B cell (primary cell): ENCODE measurements around the gene ANKFY1. TPM values are rescaled to one million over a fixed set of nuclear protein-coding genes. Genes with fewer than 3 reads are reported as not detected.

ENCODE experiments used
- ATAC-seq: fragments of 200-7000 bp; cut with Tn5 transposase; one replicate; pipeline ENCODE4 v1.10.0; 2021; ENCODE audit warnings: low read depth, mild to moderate bottlenecking, moderate number of reproducible peaks, moderate library complexity
- CTCF ChIA-PET: fragments of 350-600 bp; sonication (Branson Sonifier 250); formaldehyde crosslinking; loops from one replicate; lab custom pipeline; 2021; ENCODE audit warnings: antibody characterized with exemption, inconsistent platforms; lab: Charles Lee
- POLR2A ChIA-PET: fragments of 350-600 bp; sonication (Branson Sonifier 250); formaldehyde crosslinking; loops from one replicate; lab custom pipeline; 2021; ENCODE audit warnings: antibody characterized with exemption; lab: Charles Lee
- DNase-seq: peaks from one replicate; pipeline ENCODE4 v3.0.0; 2013
- H2AFZ ChIP-seq: 2 replicates; pipeline ENCODE4 v1.6.1; 2012; ENCODE audit warnings: mild to moderate bottlenecking, low read depth, low read length; ENCODE audit not compliant: insufficient read depth, poor library complexity, severe bottlenecking
- H3K27ac ChIP-seq, 2 donors: 1 replicate in 1 of 2; 2 replicates in 1 of 2; pipeline ENCODE4 v1.5.1; 2012 to 2013; ENCODE audit warnings: low read length in 2 of 2, mild to moderate bottlenecking in 2 of 2, moderate library complexity in 1 of 2
- H3K27me3 ChIP-seq, 4 experiments: fragments of 200-600 bp in 1 of 4; sonication (generic) in 1 of 4; replicated peaks in 1 of 4; 1 replicate in 2 of 4; 2 replicates in 2 of 4; pipeline versions ENCODE4 v1.6.1 to v1.7.0; 2013 to 2016; ENCODE audit warnings: low read length in 3 of 4, mild to moderate bottlenecking in 2 of 4, mixed read lengths in 1 of 4, moderate library complexity in 1 of 4; ENCODE audit not compliant: insufficient read depth in 4 of 4, control insufficient read depth in 3 of 4; ENCODE audit errors: control extremely low read depth in 1 of 4
- H3K36me3 ChIP-seq, 2 experiments: replicated peaks in 1 of 2; 1 replicate in 1 of 2; 2 replicates in 1 of 2; pipeline versions ENCODE4 v1.6.1 to v1.7.1; 2013; ENCODE audit warnings: low read length in 1 of 2; ENCODE audit not compliant: insufficient read depth in 2 of 2, control insufficient read depth in 1 of 2; ENCODE audit errors: control extremely low read depth in 1 of 2, extremely low read depth in 1 of 2
- H3K4me1 ChIP-seq, 2 donors: fragments of 200-600 bp in 1 of 2; sonication (generic) in 1 of 2; 1 replicate in 1 of 2; 2 replicates in 1 of 2; pipeline versions ENCODE4 v1.5.1 to v1.6.1; 2013 to 2017; ENCODE audit warnings: low read length in 2 of 2; ENCODE audit not compliant: control insufficient read depth in 2 of 2, insufficient read depth in 2 of 2
- H3K4me2 ChIP-seq: replicated peaks from 2 replicates; pipeline ENCODE3; 2012; ENCODE audit warnings: mild to moderate bottlenecking, low read depth, low read length; ENCODE audit not compliant: poor library complexity, severe bottlenecking
- H3K4me3 ChIP-seq, 5 experiments: fragments of 200-600 bp in 1 of 5; sonication (generic) in 1 of 5; 1 replicate in 3 of 5; 2 replicates in 2 of 5; pipeline versions ENCODE4 v1.5.1 to v1.7.0; 2011 to 2016; ENCODE audit warnings: low read length in 4 of 5, mild to moderate bottlenecking in 4 of 5, low read depth in 2 of 5, control low read depth in 1 of 5, moderate library complexity in 1 of 5; ENCODE audit not compliant: insufficient read depth in 1 of 5; ENCODE audit errors: control extremely low read depth in 1 of 5, extremely low read depth in 1 of 5
- H3K79me2 ChIP-seq: fragments of 200-600 bp; sonication (generic); one replicate; pipeline ENCODE4 v1.6.0; 2016; ENCODE audit warnings: low read length; ENCODE audit not compliant: control insufficient read depth, insufficient read depth
- H3K9ac ChIP-seq: fragments of 200-600 bp; sonication (generic); 2 replicates; pipeline ENCODE4 v1.6.1; 2017; ENCODE audit warnings: mild to moderate bottlenecking, low read length, moderate library complexity
- H3K9me3 ChIP-seq, 3 donors: one replicate each; pipeline versions ENCODE4 v1.6.1 to v1.7.1; 2013; ENCODE audit warnings: low read length in 2 of 3; ENCODE audit not compliant: control insufficient read depth in 2 of 3, insufficient read depth in 1 of 3; ENCODE audit errors: control extremely low read depth in 1 of 3
- H4K20me1 ChIP-seq: 2 replicates; pipeline ENCODE4 v1.6.0; 2012; ENCODE audit warnings: mild to moderate bottlenecking, low read length; ENCODE audit not compliant: insufficient read depth, control insufficient read depth, poor library complexity, severe bottlenecking
- H3K27ac Mint-ChIP-seq: one replicate; pipeline ENCODE4 v1.8.0; 2021; ENCODE audit warnings: mixed read lengths
- H3K27me3 Mint-ChIP-seq: one replicate; pipeline ENCODE4 v1.8.0; 2021; ENCODE audit warnings: mixed read lengths
- H3K4me1 Mint-ChIP-seq: one replicate; pipeline ENCODE4 v1.8.0; 2021; ENCODE audit warnings: mixed read lengths
- H3K4me3 Mint-ChIP-seq: one replicate; pipeline ENCODE4 v1.8.0; 2021; ENCODE audit warnings: mixed read lengths
- H3K9me3 Mint-ChIP-seq: one replicate; pipeline ENCODE4 v1.8.0; 2022; ENCODE audit warnings: mixed read lengths; ENCODE audit not compliant: insufficient read depth
- EZH2 ChIP-seq: IDR thresholded peaks from 2 replicates; pipeline ENCODE4 v1.6.1; 2012; ENCODE audit warnings: borderline replicate concordance, low read depth, mild to moderate bottlenecking, moderate library complexity, low read length; ENCODE audit not compliant: insufficient read depth, poor library complexity, severe bottlenecking
- WGBS: methylation state at CpG from one replicate; pipeline ENCODE4 v1.1.5; 2013; ENCODE audit warnings: missing lambda C conversion rate; ENCODE audit not compliant: insufficient coverage; 5-methylcytosine and 5-hydroxymethylcytosine counted together
- intact Hi-C: fragments of 100-400 bp; cut with micrococcal nuclease; formaldehyde crosslinking; loops from one replicate; pipeline ENCODE4 v1.10.0; 2022
- polyA plus RNA-seq: library from polyadenylated mRNA; depleted of rRNA; stranded (reverse); fragments of >200 nt; gene quantifications from 2 replicates; pipeline ENCODE4 v1.2.3, GENCODE V29; 2012
- total RNA-seq, 2 donors: library from RNA; stranded (reverse); fragments of 120-200 nt in 1 of 2; gene quantifications; 1 replicate in 1 of 2; 2 replicates in 1 of 2; pipeline versions ENCODE4 v1.2.3 to v1.2.4, GENCODE V29; 2013 to 2022
- TF ChIP-seq, protein P1 (sequence below): fragments of 200-600 bp; IDR thresholded peaks from one replicate; pipeline ENCODE4 v1.8.0; 2022; ENCODE audit warnings: antibody characterized with exemption, mild to moderate bottlenecking

ANKFY1 gene
- total and polyA plus RNA-seq, 2 donors (not counting 1 experiment from before 2014, with no cell fraction given) = 23.1 to 63.9 TPM

DNA sequence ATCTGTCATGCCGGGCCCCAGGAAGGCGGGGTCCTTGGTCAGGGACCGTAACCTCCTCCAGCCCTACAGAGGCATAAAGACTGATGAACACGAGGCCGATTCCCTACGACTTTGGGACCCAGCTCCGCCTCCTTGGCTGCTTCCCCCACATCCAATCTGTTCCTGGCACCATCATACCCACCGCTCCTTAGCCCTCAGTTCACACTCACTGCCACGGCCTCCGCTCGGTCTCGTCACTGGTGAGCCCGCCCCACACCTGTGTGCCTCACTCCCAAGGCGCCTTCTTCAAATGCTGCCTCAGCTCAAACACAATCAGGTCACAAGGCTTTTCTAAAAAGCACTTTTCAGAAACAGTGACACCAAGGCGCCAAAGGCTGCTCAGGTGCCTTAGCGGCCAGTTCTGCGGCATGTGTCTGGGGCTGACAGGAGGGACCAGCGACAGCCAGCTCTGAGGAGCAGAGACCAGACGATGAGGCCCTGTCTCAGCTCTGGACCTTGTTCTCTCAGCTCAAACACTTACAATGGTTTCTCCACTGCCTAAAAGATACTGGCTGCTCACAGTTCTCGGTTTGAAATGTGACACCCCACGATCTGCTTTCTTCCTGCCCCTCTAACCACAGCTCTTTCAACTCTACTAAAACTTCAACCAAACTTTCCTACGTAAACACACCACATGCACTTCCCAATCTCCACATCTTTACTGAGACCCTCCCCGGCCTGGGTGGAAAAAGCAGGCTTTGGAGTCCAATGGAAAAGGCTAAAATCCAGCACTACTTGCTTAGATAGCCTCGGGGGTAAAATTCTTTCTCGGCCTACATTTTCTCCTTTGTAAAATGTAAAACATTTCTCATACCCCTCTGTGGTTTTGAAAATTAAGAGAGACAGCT, 87.6 kb downstream of the ANKFY1 start:
- H3K9me3 ChIP-seq = no peaks in the 10 kb centered on the region
- no peak overlapping the region for H3K4me3 Mint-ChIP-seq
- H3K4me3 ChIP-seq = no peak overlapping the region
- WGBS = 92% methylated on average over 22 of the region's 25 CpGs
- H3K27ac Mint-ChIP-seq = no peak overlapping the region
- H3K9me3 Mint-ChIP-seq = no peaks in the 10 kb centered on the region
- no peaks in the 10 kb centered on the region for H3K4me1 ChIP-seq
- TF ChIP-seq, protein P1, sequence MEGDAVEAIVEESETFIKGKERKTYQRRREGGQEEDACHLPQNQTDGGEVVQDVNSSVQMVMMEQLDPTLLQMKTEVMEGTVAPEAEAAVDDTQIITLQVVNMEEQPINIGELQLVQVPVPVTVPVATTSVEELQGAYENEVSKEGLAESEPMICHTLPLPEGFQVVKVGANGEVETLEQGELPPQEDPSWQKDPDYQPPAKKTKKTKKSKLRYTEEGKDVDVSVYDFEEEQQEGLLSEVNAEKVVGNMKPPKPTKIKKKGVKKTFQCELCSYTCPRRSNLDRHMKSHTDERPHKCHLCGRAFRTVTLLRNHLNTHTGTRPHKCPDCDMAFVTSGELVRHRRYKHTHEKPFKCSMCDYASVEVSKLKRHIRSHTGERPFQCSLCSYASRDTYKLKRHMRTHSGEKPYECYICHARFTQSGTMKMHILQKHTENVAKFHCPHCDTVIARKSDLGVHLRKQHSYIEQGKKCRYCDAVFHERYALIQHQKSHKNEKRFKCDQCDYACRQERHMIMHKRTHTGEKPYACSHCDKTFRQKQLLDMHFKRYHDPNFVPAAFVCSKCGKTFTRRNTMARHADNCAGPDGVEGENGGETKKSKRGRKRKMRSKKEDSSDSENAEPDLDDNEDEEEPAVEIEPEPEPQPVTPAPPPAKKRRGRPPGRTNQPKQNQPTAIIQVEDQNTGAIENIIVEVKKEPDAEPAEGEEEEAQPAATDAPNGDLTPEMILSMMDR = no peak
- TF ChIP-seq EZH2 = no peak
- no peaks in the 10 kb centered on the region for H3K4me1 Mint-ChIP-seq
- POLR2A ChIA-PET = no interaction called here
- no peak overlapping the region for H3K4me2 ChIP-seq
- no peaks in the 10 kb centered on the region for H3K27me3 ChIP-seq
- H3K79me2 ChIP-seq = no peaks in the 10 kb centered on the region
- H3K27ac ChIP-seq = no peak overlapping the region
- ATAC-seq (no peak), DNase-seq (no peak)
- peaks cover 3 to 93% of the 10 kb centered on the region in 2 experiments for H3K36me3 ChIP-seq
- no peak overlapping the region for H3K9ac ChIP-seq
- no peak overlapping the region for H2AFZ ChIP-seq
- CTCF ChIA-PET = no interaction called here
- no peaks in the 10 kb centered on the region for H4K20me1 ChIP-seq
- intact Hi-C loops = no loop called here
- no peaks in the 10 kb centered on the region for H3K27me3 Mint-ChIP-seq

DNA sequence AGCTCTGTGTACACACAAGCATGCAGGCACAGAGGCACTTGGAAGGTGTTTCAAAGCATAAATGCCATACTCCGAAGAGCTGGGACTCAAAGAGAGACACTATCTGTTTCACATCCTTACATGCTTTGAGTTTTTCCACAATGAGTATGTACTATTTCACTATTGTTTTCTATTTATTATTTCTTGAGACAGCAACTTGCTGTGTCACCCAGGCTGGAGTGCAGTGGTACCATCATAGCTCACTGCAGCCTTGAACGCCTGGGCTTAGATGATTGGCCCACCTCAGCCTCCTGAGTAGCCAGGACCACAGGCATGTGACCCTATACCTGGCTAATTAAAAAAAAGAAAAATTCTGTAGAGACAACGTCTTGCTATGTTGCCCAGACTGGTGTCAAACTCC, 89.2 kb downstream of the ANKFY1 start:
- no peak overlapping the region for H3K4me3 Mint-ChIP-seq
- H3K27me3 Mint-ChIP-seq = no peaks in the 10 kb centered on the region
- TF ChIP-seq, protein P1 = no peak
- no peak for TF ChIP-seq EZH2
- no peak overlapping the region for H3K9ac ChIP-seq
- no peak overlapping the region for H3K27ac Mint-ChIP-seq
- 100% methylated on average over 2 of the region's 3 CpGs for WGBS
- intact Hi-C loops = no loop called here
- POLR2A ChIA-PET = no interaction called here
- no peaks in the 10 kb centered on the region for H3K9me3 Mint-ChIP-seq
- no peak overlapping the region for H3K4me3 ChIP-seq
- no peaks in the 10 kb centered on the region for H3K4me1 Mint-ChIP-seq
- H3K4me2 ChIP-seq = no peak overlapping the region
- no peak overlapping the region for H2AFZ ChIP-seq
- H4K20me1 ChIP-seq = no peaks in the 10 kb centered on the region
- no peak overlapping the region for H3K27ac ChIP-seq
- no peaks in the 10 kb centered on the region for H3K79me2 ChIP-seq
- H3K36me3 ChIP-seq = peaks cover 8 to 97% of the 10 kb centered on the region in 2 experiments
- DNase-seq (no peak), ATAC-seq (no peak)
- no peaks in the 10 kb centered on the region for H3K9me3 ChIP-seq
- H3K4me1 ChIP-seq = no peaks in the 10 kb centered on the region
- CTCF ChIA-PET = no interaction called here
- no peaks in the 10 kb centered on the region for H3K27me3 ChIP-seq
